HepG2 (cell line): Measurements from ENCODE around the gene CPNE2. TPM values are rescaled to one million over a fixed set of nuclear protein-coding genes. Genes with fewer than 3 reads are reported as not detected.

ENCODE experiments used
- ADNP ChIP-seq: sonication (generic); formaldehyde crosslinking; IDR thresholded peaks from 2 replicates; pipeline ENCODE4 v1.4.0; 2020; ENCODE audit warnings: missing genetic modification reagents
- CAMTA2 ChIP-seq: sonication (generic); formaldehyde crosslinking; IDR thresholded peaks from 2 replicates; pipeline ENCODE4 v1.4.0; 2020; ENCODE audit warnings: mild to moderate bottlenecking, missing genetic modification reagents, borderline replicate concordance
- CC2D1A ChIP-seq: sonication (generic); formaldehyde crosslinking; IDR thresholded peaks from 2 replicates; pipeline ENCODE4 v1.8.1; 2023; ENCODE audit warnings: mild to moderate bottlenecking, missing genetic modification reagents
- CHCHD3 ChIP-seq: sonication (generic); formaldehyde crosslinking; IDR thresholded peaks from 2 replicates; pipeline ENCODE4 v1.8.0; 2022; ENCODE audit warnings: mild to moderate bottlenecking, missing genetic modification reagents, moderate library complexity
- E2F2 ChIP-seq: sonication (generic); formaldehyde crosslinking; IDR thresholded peaks from 2 replicates; pipeline ENCODE4 v1.4.0; 2020; ENCODE audit warnings: missing genetic modification reagents, borderline replicate concordance
- FOXJ3 ChIP-seq: sonication (generic); formaldehyde crosslinking; IDR thresholded peaks from 2 replicates; pipeline ENCODE4 v1.4.0; 2020; ENCODE audit warnings: missing genetic modification reagents, mild to moderate bottlenecking, borderline replicate concordance
- FOXP1 ChIP-seq, 2 experiments: fragments of 450-650 bp in 1 of 2; IDR thresholded peaks; 2 replicates each; pipeline ENCODE4 v1.6.1; 2017 to 2018; ENCODE audit warnings: antibody characterized with exemption in 1 of 2
- GATA4 ChIP-seq: sonication (generic); IDR thresholded peaks from 2 replicates; pipeline ENCODE4 v1.6.1; 2016; ENCODE audit warnings: antibody characterized with exemption, low read depth, borderline replicate concordance
- GATAD1 ChIP-seq: IDR thresholded peaks from 2 replicates; pipeline ENCODE4 v1.6.1; 2016; ENCODE audit warnings: missing genetic modification reagents, missing compliant biosample characterization
- HOXA3 ChIP-seq: sonication (generic); formaldehyde crosslinking; IDR thresholded peaks from 2 replicates; pipeline ENCODE4 v1.5.0; 2020; ENCODE audit warnings: missing genetic modification reagents
- MED8 ChIP-seq: sonication (generic); formaldehyde crosslinking; IDR thresholded peaks from 2 replicates; pipeline ENCODE4 v1.8.1; 2023; ENCODE audit warnings: mild to moderate bottlenecking, missing genetic modification reagents; ENCODE audit not compliant: insufficient replicate concordance
- NFIC ChIP-seq: IDR thresholded peaks from 2 replicates; pipeline ENCODE4 v1.6.1; 2012; ENCODE audit warnings: mild to moderate bottlenecking, low read length, inconsistent platforms
- NRL ChIP-seq: sonication (generic); formaldehyde crosslinking; IDR thresholded peaks from 2 replicates; pipeline ENCODE4 v1.5.0; 2020; ENCODE audit warnings: missing genetic modification reagents, mild to moderate bottlenecking, moderate library complexity, borderline replicate concordance
- ONECUT2 ChIP-seq: sonication (generic); formaldehyde crosslinking; IDR thresholded peaks from 2 replicates; pipeline ENCODE4 v1.4.0; 2020; ENCODE audit warnings: missing genetic modification reagents
- PAWR ChIP-seq: sonication (generic); formaldehyde crosslinking; IDR thresholded peaks from 2 replicates; pipeline ENCODE4 v1.4.0; 2020; ENCODE audit warnings: missing genetic modification reagents, mild to moderate bottlenecking, borderline replicate concordance
- SALL2 ChIP-seq: sonication (generic); formaldehyde crosslinking; IDR thresholded peaks from 2 replicates; pipeline ENCODE4 v1.8.1; 2023; ENCODE audit warnings: mild to moderate bottlenecking, missing genetic modification reagents, inconsistent platforms
- STAG1 ChIP-seq: sonication (generic); formaldehyde crosslinking; IDR thresholded peaks from 2 replicates; pipeline ENCODE4 v1.4.0; 2020; ENCODE audit warnings: missing genetic modification reagents
- TSC22D2 ChIP-seq: sonication (generic); formaldehyde crosslinking; IDR thresholded peaks from 2 replicates; pipeline ENCODE4 v1.5.1; 2020; ENCODE audit warnings: missing genetic modification reagents, mild to moderate bottlenecking, borderline replicate concordance
- ZNF260 ChIP-seq: sonication (generic); formaldehyde crosslinking; IDR thresholded peaks from 2 replicates; pipeline ENCODE4 v1.4.0; 2020; ENCODE audit warnings: missing genetic modification reagents, low read depth, mild to moderate bottlenecking, borderline replicate concordance
- ZNF280B ChIP-seq: sonication (generic); formaldehyde crosslinking; IDR thresholded peaks from 2 replicates; pipeline ENCODE4 v1.5.0; 2020; ENCODE audit warnings: missing genetic modification reagents, mild to moderate bottlenecking, borderline replicate concordance
- ZNF33B ChIP-seq: sonication (generic); formaldehyde crosslinking; IDR thresholded peaks from 2 replicates; pipeline ENCODE4 v1.5.1; 2020; ENCODE audit warnings: mild to moderate bottlenecking, missing genetic modification reagents
- ZNF501 ChIP-seq: sonication (generic); formaldehyde crosslinking; IDR thresholded peaks from 2 replicates; pipeline ENCODE4 v1.5.1; 2020; ENCODE audit warnings: mild to moderate bottlenecking, moderate library complexity, missing genetic modification reagents
- ZNF550 ChIP-seq: sonication (generic); formaldehyde crosslinking; IDR thresholded peaks from 2 replicates; pipeline ENCODE4 v1.4.0; 2020; ENCODE audit warnings: mild to moderate bottlenecking, missing genetic modification reagents, borderline replicate concordance
- ZNF576 ChIP-seq: sonication (generic); formaldehyde crosslinking; IDR thresholded peaks from 2 replicates; pipeline ENCODE4 v1.4.0; 2020; ENCODE audit warnings: mild to moderate bottlenecking, missing genetic modification reagents
- ZNF704 ChIP-seq: sonication (generic); formaldehyde crosslinking; IDR thresholded peaks from 2 replicates; pipeline ENCODE4 v1.8.1; 2023; ENCODE audit warnings: mild to moderate bottlenecking, inconsistent platforms, moderate library complexity, missing genetic modification reagents, borderline replicate concordance
- ZNF749 ChIP-seq: sonication (generic); formaldehyde crosslinking; IDR thresholded peaks from 2 replicates; pipeline ENCODE4 v1.8.0; 2022; ENCODE audit warnings: mild to moderate bottlenecking, missing genetic modification reagents, moderate library complexity, borderline replicate concordance
- ZNF891 ChIP-seq: sonication (generic); formaldehyde crosslinking; IDR thresholded peaks from 2 replicates; pipeline ENCODE4 v1.5.0; 2020; ENCODE audit warnings: mild to moderate bottlenecking, missing genetic modification reagents
- ZSCAN29 ChIP-seq: sonication (generic); formaldehyde crosslinking; conservative IDR thresholded peaks from 2 replicates; pipeline ENCODE4 v1.4.0; 2020; ENCODE audit warnings: mild to moderate bottlenecking, missing genetic modification reagents
- polyA plus RNA-seq, 8 experiments: library from polyadenylated mRNA; depleted of rRNA in 3 of 8; stranded (reverse) in 7 of 8; unstranded in 1 of 8; fragments of >200 nt; fragmentation: Illumina TruSeq in 4 of 8; extraction: Trizol in 4 of 8; gene quantifications; 2 replicates each; pipeline versions ENCODE4 v1.2.1 to v1.2.3, GENCODE V29; 2011 to 2016; ENCODE audit warnings: low read depth in 4 of 8, missing spikeins in 1 of 8, mixed read lengths in 1 of 8; ENCODE audit not compliant: insufficient read depth in 1 of 8
- total RNA-seq, 5 experiments: library from RNA; depleted of rRNA; stranded (reverse); fragments of >200 nt; fragmentation: Illumina TruSeq; extraction: Trizol; gene quantifications; 2 replicates each; pipeline ENCODE4 v1.2.3, GENCODE V29; 2016; ENCODE audit warnings: low read depth in 1 of 5

The CPNE2 gene
- total and polyA plus RNA-seq, 2 of the 13 experiments (the other 11 are each of a cell fraction or from before 2014, with no cell fraction given) = 10.6 to 23.3 TPM

GRCh38 chr16:57185446-57185944, 93.1 kb downstream of the CPNE2 start (continued):
- TF ChIP-seq ZNF280B (CRISPR knock-in tag) = peak; percentile 39; the same call in 1 of the 2 replicates
- no peak for TF ChIP-seq ZNF550 (CRISPR knock-in tag)
- peak; percentile 55 for TF ChIP-seq MED8 (CRISPR knock-in tag)
- TF ChIP-seq ONECUT2 = no peak
- TF ChIP-seq TSC22D2 (CRISPR knock-in tag) = 0 out of 2 replicates have a peak, but pooled peaks have one; percentile 39
- TF ChIP-seq ADNP (CRISPR knock-in tag) = no peak
- TF ChIP-seq FOXP1 (IDR thresholded peaks at IDR 0.05) = no peak
- no peak for TF ChIP-seq FOXP1 (CRISPR knock-in tag; IDR thresholded peaks at IDR 0.05)
- TF ChIP-seq CAMTA2 (CRISPR knock-in tag) = peak; percentile 74; the same call in 1 of the 2 replicates
- no peak for TF ChIP-seq GATA4
- TF ChIP-seq ZNF501 (CRISPR knock-in tag) = peak; percentile 70; the same call in 1 of the 2 replicates
- peak; percentile 95 for TF ChIP-seq CHCHD3 (CRISPR knock-in tag)
- TF ChIP-seq ZNF891 (CRISPR knock-in tag) = peak; percentile 83
- TF ChIP-seq ZNF33B (CRISPR knock-in tag) = 0 out of 2 replicates have a peak, but pooled peaks have one; percentile 31
- 0 out of 2 replicates have a peak, but pooled peaks have one; percentile 42 for TF ChIP-seq SALL2 (CRISPR knock-in tag)
- TF ChIP-seq NRL = peak; percentile 90
- TF ChIP-seq E2F2 = peak; percentile 41; the same call in 1 of the 2 replicates
- TF ChIP-seq PAWR (CRISPR knock-in tag) = no peak
- no peak for TF ChIP-seq ZNF749 (CRISPR knock-in tag)
- TF ChIP-seq NFIC = no peak
- no peak for TF ChIP-seq STAG1 (CRISPR knock-in tag)
- TF ChIP-seq CC2D1A (CRISPR knock-in tag) = no peak
- no peak for TF ChIP-seq ZSCAN29 (CRISPR knock-in tag)
- peak; percentile 75; the same call in 1 of the 2 replicates for TF ChIP-seq ZNF576 (CRISPR knock-in tag)
- TF ChIP-seq ZNF704 (CRISPR knock-in tag) = peak; percentile 78; the same call in 1 of the 2 replicates
- TF ChIP-seq HOXA3 (CRISPR knock-in tag) = no peak
- no peak for TF ChIP-seq ZNF260 (CRISPR knock-in tag)
- TF ChIP-seq GATAD1 (CRISPR knock-in tag) = no peak
- peak; percentile 50 for TF ChIP-seq FOXJ3
